ENCODE results near the gene EML1.
"Not testable (repeated sequence)": the region's sequence is repeated elsewhere in the genome, so short reads cannot be mapped to it uniquely, and the experiment has no call there.

EML1 gene

GRCh38 chr14:99930420-99931274, 137.4 kb downstream of the EML1 start:
- DNase-seq (ENCODE audit: extremely low read depth in 1 of 2, low read depth in 1 of 2): no peak

GRCh38 chr14:99931308-99931707, 138.1 kb downstream of the EML1 start:
- DNase-seq (ENCODE audit: extremely low read depth in 1 of 2, low read depth in 1 of 2): no peak

- no peak for DNase-seq (ENCODE audit: extremely low read depth in 1 of 2, low read depth in 1 of 2)
Measured at GRCh38 chr14:99936056-99936455, 142.8 kb downstream of the EML1 start.

GRCh38 chr14:99936738-99937474, 143.7 kb downstream of the EML1 start:
- no peak for DNase-seq (ENCODE audit: extremely low read depth in 1 of 2, low read depth in 1 of 2)

- DNase-seq (ENCODE audit: extremely low read depth in 1 of 2, low read depth in 1 of 2): no peak
Measured at GRCh38 chr14:99937475-99938244, 144.4 kb downstream of the EML1 start.

- no peak for DNase-seq (ENCODE audit: extremely low read depth in 1 of 2, low read depth in 1 of 2)
Measured at GRCh38 chr14:99938376-99938775, 145.2 kb downstream of the EML1 start.

GRCh38 chr14:99938896-99939295, 145.7 kb downstream of the EML1 start:
- DNase-seq (ENCODE audit: extremely low read depth in 1 of 2, low read depth in 1 of 2): no peak

- no peak for DNase-seq (ENCODE audit: extremely low read depth in 1 of 2, low read depth in 1 of 2)
Measured at GRCh38 chr14:99939421-99939820, 146.2 kb downstream of the EML1 start.

- DNase-seq (ENCODE audit: extremely low read depth in 1 of 2, low read depth in 1 of 2): no peak
Measured at GRCh38 chr14:99940064-99940463, 146.9 kb downstream of the EML1 start.

- DNase-seq (ENCODE audit: extremely low read depth in 1 of 2, low read depth in 1 of 2): no peak
Measured at GRCh38 chr14:99941211-99941610, 148.0 kb downstream of the EML1 start.

GRCh38 chr14:99943620-99944019, 150.4 kb downstream of the EML1 start:
- no peak for DNase-seq (ENCODE audit: extremely low read depth in 1 of 2, low read depth in 1 of 2)

GRCh38 chr14:99944241-99944651, 151.0 kb downstream of the EML1 start:
- DNase-seq (ENCODE audit: extremely low read depth in 1 of 2, low read depth in 1 of 2): no peak

GRCh38 chr14:99945732-99946651, 152.8 kb downstream of the EML1 start:
- no peak for DNase-seq (ENCODE audit: extremely low read depth in 1 of 2, low read depth in 1 of 2)

- DNase-seq (ENCODE audit: extremely low read depth in 1 of 2, low read depth in 1 of 2): peak; percentile 22 to 46
Measured at GRCh38 chr14:99946652-99947489, 153.7 kb downstream of the EML1 start.

GRCh38 chr14:99947695-99948094, 154.5 kb downstream of the EML1 start:
- no peak for DNase-seq (ENCODE audit: extremely low read depth in 1 of 2, low read depth in 1 of 2)

GRCh38 chr14:99949011-99949732, 156.0 kb downstream of the EML1 start:
- not testable (repeated sequence) for DNase-seq (ENCODE audit: extremely low read depth in 1 of 2, low read depth in 1 of 2)

GRCh38 chr14:99950181-99950580, 157.0 kb downstream of the EML1 start:
- no peak for DNase-seq (ENCODE audit: extremely low read depth in 1 of 2, low read depth in 1 of 2)

GRCh38 chr14:99951085-99951484, 157.9 kb downstream of the EML1 start:
- DNase-seq (ENCODE audit: extremely low read depth in 1 of 2, low read depth in 1 of 2): no peak

GRCh38 chr14:99952039-99952438, 158.8 kb downstream of the EML1 start:
- no peak for DNase-seq (ENCODE audit: extremely low read depth in 1 of 2, low read depth in 1 of 2)
